ENCODE measurements around the gene ZEB2.

- no peak for TF ChIP-seq CTCF (conservative IDR thresholded peaks at IDR 0.05; ENCODE audit: low read length)
- no peak for TF ChIP-seq EZH2phosphoT487 (IDR thresholded peaks at IDR 0.05; ENCODE audit: borderline replicate concordance, low read depth, low read length)
Measured at GRCh38 chr2:144518748-144519596, 947 bp downstream of the ZEB2 start.

All from OCI-LY7 (cell line).